A673 (cell line): ENCODE measurements around the gene CCDC63. TPM values are rescaled to one million over a fixed set of nuclear protein-coding genes. Genes with fewer than 3 reads are reported as not detected.

ENCODE experiments used
- BruUV-seq: library from RNA; stranded (reverse); fragments of 400-500 nt; replicated peaks from 2 replicates; lab custom pipeline; 2021; lab: Mats Ljungman, UMichigan
- CTCF ChIA-PET: fragments of 300-600 bp; sonication (Branson Sonifier 250); formaldehyde crosslinking; loops from one replicate; lab custom pipeline; 2022; ENCODE audit warnings: antibody characterized with exemption; lab: Charles Lee
- POLR2A ChIA-PET: fragments of 300-600 bp; sonication (Branson Sonifier 250); formaldehyde crosslinking; loops from one replicate; lab custom pipeline; 2022; ENCODE audit warnings: antibody characterized with exemption; ENCODE audit not compliant: low non-redundant PET; lab: Charles Lee
- DNase-seq: peaks from one replicate; pipeline ENCODE4 v3.0.0-alpha.2; 2015; ENCODE audit warnings: low spot score
- H3K27ac ChIP-seq: fragments of 200-600 bp; sonication (generic); 2 replicates; pipeline ENCODE4 v1.5.1; 2016; ENCODE audit warnings: mixed run types, low read depth, mild to moderate bottlenecking, mixed read lengths, antibody characterized with exemption, low read length; ENCODE audit not compliant: poor library complexity, severe bottlenecking
- H3K27me3 ChIP-seq: fragments of 200-600 bp; sonication (generic); replicated peaks from 2 replicates; pipeline ENCODE4 v1.6.1; 2017; ENCODE audit warnings: mixed run types, low read depth, mild to moderate bottlenecking, mixed read lengths, antibody characterized with exemption, low read length; ENCODE audit not compliant: insufficient read depth, poor library complexity
- H3K36me3 ChIP-seq: fragments of 200-600 bp; sonication (generic); 2 replicates; pipeline ENCODE4 v1.6.1; 2016; ENCODE audit warnings: mixed run types, mild to moderate bottlenecking, mixed read lengths, antibody characterized with exemption, low read length; ENCODE audit not compliant: insufficient read depth, poor library complexity, severe bottlenecking
- H3K4me1 ChIP-seq: fragments of 200-600 bp; sonication (generic); 2 replicates; pipeline ENCODE4 v1.6.1; 2017; ENCODE audit warnings: mixed run types, mild to moderate bottlenecking, mixed read lengths, antibody characterized with exemption, low read length; ENCODE audit not compliant: insufficient read depth, poor library complexity, severe bottlenecking
- H3K4me3 ChIP-seq: fragments of 200-600 bp; sonication (generic); 2 replicates; pipeline ENCODE4 v1.5.1; 2016; ENCODE audit warnings: low read depth, mixed run types, mild to moderate bottlenecking, mixed read lengths, low read length; ENCODE audit not compliant: poor library complexity, severe bottlenecking
- H3K9me3 ChIP-seq: fragments of 200-600 bp; sonication (generic); 2 replicates; pipeline ENCODE4 v1.6.1; 2016; ENCODE audit warnings: mixed run types, low read depth, mild to moderate bottlenecking, mixed read lengths, antibody characterized with exemption, low read length; ENCODE audit not compliant: poor library complexity, severe bottlenecking
- CTCF ChIP-seq: fragments of 300-800, 200-600 bp; sonication (generic); conservative IDR thresholded peaks from 2 replicates; pipeline ENCODE4 v1.5.1; 2017; ENCODE audit warnings: low read depth, mild to moderate bottlenecking, antibody characterized with exemption, low read length, moderate library complexity, mixed read lengths
- EZH2 ChIP-seq: fragments of 200-600 bp; sonication (generic); IDR thresholded peaks from 2 replicates; pipeline ENCODE4 v1.6.1; 2017; ENCODE audit warnings: borderline replicate concordance, low read depth, mild to moderate bottlenecking, mixed read lengths, antibody characterized with exemption, low read length; ENCODE audit not compliant: poor library complexity, severe bottlenecking
- intact Hi-C: fragments of 100-400 bp; cut with micrococcal nuclease; formaldehyde crosslinking; loops from one replicate; pipeline ENCODE4 v1.10.0; 2022; ENCODE audit not compliant: unreplicated experiment
- total RNA-seq: library from RNA; stranded (reverse); gene quantifications from 2 replicates; pipeline ENCODE4 v1.2.3, GENCODE V29; 2021

CCDC63 gene
- total RNA-seq, 1 experiment from 2014 or later: 0.24 TPM

- DNase-seq: no peak
- BruUV-seq: no TSS peak
- Histone ChIP-seq H3K27ac (no peak within 1 kb of the TSS), H3K4me1 (no peaks in the 10 kb centered on the region), H3K36me3 (no peaks in the 10 kb centered on the region), H3K4me3 (no peak within 1 kb of the TSS), H3K9me3 (no peaks in the 10 kb centered on the region), H3K27me3 (no peaks in the 10 kb centered on the region)
- intact Hi-C loops: no loop called here
- ChIA-PET CTCF (no interaction called here), POLR2A (no interaction called here)
- TF ChIP-seq CTCF (no peak), EZH2 (no peak)
Measured at GRCh38 chr12:110920324-110920910, 73.6 kb downstream of the CCDC63 start, which contains the start of gene MYL2. Gene MYL2 (minus strand): TSS chr12:110920579. CDS start chr12:110920529, 50 bp downstream.

GRCh38 chr12:110921262-110921661, 74.5 kb downstream of the CCDC63 start:
- BruUV-seq: no TSS peak
- no peaks in the 10 kb centered on the region for H3K4me1 ChIP-seq
- no peak overlapping the region for H3K27ac ChIP-seq
- no peak for DNase-seq
- no peak overlapping the region for H3K4me3 ChIP-seq
- no peaks in the 10 kb centered on the region for H3K9me3 ChIP-seq
- TF ChIP-seq EZH2 (no peak), CTCF (no peak)
- CTCF ChIA-PET: interaction anchor here (0.5 kb wide), 1 partner anchor 112 kb away, joined by 3 read pairs; no protein-coding TSS in a partner anchor
- H3K27me3 ChIP-seq: no peaks in the 10 kb centered on the region
- POLR2A ChIA-PET: no interaction called here
- intact Hi-C loops: no loop called here
- no peaks in the 10 kb centered on the region for H3K36me3 ChIP-seq

- no peaks in the 10 kb centered on the region for H3K4me1 ChIP-seq
- H3K27ac ChIP-seq: no peak overlapping the region
- H3K4me3 ChIP-seq: no peak overlapping the region
- no peaks in the 10 kb centered on the region for H3K9me3 ChIP-seq
- ChIA-PET POLR2A (interaction anchor here (0.6 kb wide), 1 partner anchor 287 kb away, joined by 3 read pairs; no protein-coding TSS in a partner anchor), CTCF (no interaction called here)
- no peak for DNase-seq
- no peak for TF ChIP-seq EZH2
- no peak for TF ChIP-seq CTCF
- intact Hi-C loops: no loop called here
- BruUV-seq: no TSS peak
- H3K36me3 ChIP-seq: no peaks in the 10 kb centered on the region
- H3K27me3 ChIP-seq: no peaks in the 10 kb centered on the region
Measured at GRCh38 chr12:110922652-110923051, 75.9 kb downstream of the CCDC63 start.
